ENCODE measurements around the gene TRAF5.

DNA sequence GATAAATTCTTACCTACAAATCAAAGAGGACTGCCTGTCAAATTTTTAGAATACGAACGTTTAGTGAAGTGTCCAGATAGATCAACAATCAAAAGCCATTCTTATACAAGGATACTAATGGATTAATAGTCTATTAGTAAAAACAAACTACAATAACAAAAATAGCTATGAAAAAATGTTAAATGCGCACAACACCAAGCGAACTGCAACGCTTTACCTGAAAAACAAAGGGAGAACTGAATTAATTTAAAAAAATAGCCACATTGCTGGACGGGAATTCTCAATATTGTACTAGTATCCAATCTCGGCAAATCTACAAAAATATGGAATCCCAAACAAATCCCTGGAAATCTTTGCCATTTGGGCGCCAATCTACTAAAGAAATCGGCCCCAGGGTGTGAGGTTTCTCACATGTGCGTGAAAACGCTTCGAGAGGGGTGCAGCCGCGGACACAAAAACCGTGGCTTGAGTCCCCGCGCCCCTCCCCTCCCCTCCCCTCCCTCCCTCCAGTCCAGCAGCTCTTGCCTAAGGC lies 55.6 kb downstream of the TRAF5 start:
- TF ChIP-seq HDGF (IDR thresholded peaks at IDR 0.05; ENCODE audit: borderline replicate concordance), result no peak
- no peak for TF ChIP-seq TARDBP (IDR thresholded peaks at IDR 0.05)
- no peak for TF ChIP-seq SUZ12 (IDR thresholded peaks at IDR 0.05)
- no peak for TF ChIP-seq FOXM1 (IDR thresholded peaks at IDR 0.05; ENCODE audit: borderline replicate concordance)
- no peak for TF ChIP-seq ARNT (IDR thresholded peaks at IDR 0.05)
- TF ChIP-seq FOXA1 (IDR thresholded peaks at IDR 0.05), result no peak

Measured in HEK293T (cell line).